BE2C (cell line): Measurements from ENCODE around the gene ATG7.

Experiments used
- DNase-seq: peaks from one replicate; pipeline ENCODE4 v3.0.0-alpha.2; 2020
- H3K27me3 ChIP-seq: fragments of 250-450 bp; sonication (Bioruptor Pico); 2 replicates; pipeline ENCODE4 v1.5.1; 2020; ENCODE audit warnings: mild to moderate bottlenecking
- H3K36me3 ChIP-seq: fragments of 250-450 bp; sonication (Bioruptor Pico); 2 replicates; pipeline ENCODE4 v1.5.1; 2020; ENCODE audit warnings: mild to moderate bottlenecking
- H3K4me1 ChIP-seq: fragments of 250-450 bp; sonication (Bioruptor Pico); 2 replicates; pipeline ENCODE4 v1.5.1; 2020
- H3K4me3 ChIP-seq: 2 replicates; pipeline ENCODE4 v1.5.1; 2011; ENCODE audit warnings: low read depth, low read length
- H3K9me3 ChIP-seq: fragments of 250-450 bp; sonication (Bioruptor Pico); 2 replicates; pipeline ENCODE4 v1.5.1; 2020
- CTCF ChIP-seq: IDR thresholded peaks from 2 replicates; pipeline ENCODE4 v1.5.1; 2012; ENCODE audit warnings: mild to moderate bottlenecking, low read depth, low read length

Gene ATG7

GRCh38 chr3:11545186-11545851, 273.1 kb downstream of the ATG7 start:
- DNase-seq = no peak
- Histone ChIP-seq H3K4me1 (no peaks in the 10 kb centered on the region; the same call in 1 of the 2 replicates), H3K9me3 (no peaks in the 10 kb centered on the region), H3K27me3 (no peaks in the 10 kb centered on the region), H3K36me3 (no peaks in the 10 kb centered on the region), H3K4me3 (no peak overlapping the region)
- no peak for TF ChIP-seq CTCF

GRCh38 chr3:11546657-11547302, 274.6 kb downstream of the ATG7 start:
- DNase-seq = no peak
- Histone ChIP-seq H3K9me3 (no peaks in the 10 kb centered on the region), H3K27me3 (no peaks in the 10 kb centered on the region), H3K4me3 (no peak overlapping the region), H3K4me1 (no peaks in the 10 kb centered on the region; the same call in 1 of the 2 replicates), H3K36me3 (no peaks in the 10 kb centered on the region)
- no peak for TF ChIP-seq CTCF

GRCh38 chr3:11547498-11547897, 275.3 kb downstream of the ATG7 start:
- no peak for TF ChIP-seq CTCF
- Histone ChIP-seq H3K4me3 (no peak overlapping the region), H3K4me1 (no peaks in the 10 kb centered on the region; the same call in 1 of the 2 replicates), H3K9me3 (no peaks in the 10 kb centered on the region), H3K36me3 (no peaks in the 10 kb centered on the region), H3K27me3 (no peaks in the 10 kb centered on the region)
- DNase-seq = no peak

- H3K4me1 ChIP-seq = no peaks in the 10 kb centered on the region; the same call in 1 of the 2 replicates
- H3K4me3 ChIP-seq = no peak overlapping the region
- no peaks in the 10 kb centered on the region for H3K27me3 ChIP-seq
- no peaks in the 10 kb centered on the region for H3K9me3 ChIP-seq
- no peaks in the 10 kb centered on the region for H3K36me3 ChIP-seq
- no peak for TF ChIP-seq CTCF
- no peak for DNase-seq
Observed at GRCh38 chr3:11548721-11549131, 276.5 kb downstream of the ATG7 start.

GRCh38 chr3:11549580-11550140, 277.5 kb downstream of the ATG7 start:
- no peak for DNase-seq
- no peaks in the 10 kb centered on the region; the same call in 1 of the 2 replicates for H3K4me1 ChIP-seq
- no peaks in the 10 kb centered on the region for H3K27me3 ChIP-seq

More at GRCh38 chr3:11549580-11550140, 277.5 kb downstream of the ATG7 start:
- H3K4me3 ChIP-seq = no peak overlapping the region
- no peaks in the 10 kb centered on the region for H3K9me3 ChIP-seq
- TF ChIP-seq CTCF = no peak
- H3K36me3 ChIP-seq = peaks cover 2% of the 10 kb centered on the region; the same call in 1 of the 2 replicates
